Naive thymus-derived CD4-positive, alpha-beta T cell (primary cell): Measurements from ENCODE around the gene RGS18. TPM values are rescaled to one million over a fixed set of nuclear protein-coding genes. Genes with fewer than 3 reads are reported as not detected.
"Not testable (repeated sequence)": the region's sequence is repeated elsewhere in the genome, so short reads cannot be mapped to it uniquely, and the experiment has no call there.

Source experiments
- ATAC-seq: fragments of 150-1000 bp; cut with Tn5 transposase; 2 replicates; pipeline ENCODE4 v1.10.0; 2021; ENCODE audit warnings: mild to moderate bottlenecking, moderate library complexity
- CTCF ChIA-PET: fragments of 350-600 bp; sonication (Branson Sonifier 250); formaldehyde crosslinking; loops from one replicate; lab custom pipeline; 2021; ENCODE audit warnings: antibody characterized with exemption; lab: Charles Lee
- POLR2A ChIA-PET: fragments of 350-600 bp; sonication (Branson Sonifier 250); formaldehyde crosslinking; loops from one replicate; lab custom pipeline; 2021; ENCODE audit warnings: antibody characterized with exemption, inconsistent platforms; lab: Charles Lee
- DNase-seq, 9 donors: peaks; one replicate each; pipeline versions ENCODE4 v3.0.0 to v3.0.0-alpha.2; 2020 to 2022; ENCODE audit warnings: mixed read lengths in 1 of 9
- H3K27ac ChIP-seq: one replicate; pipeline ENCODE4 v1.7.0; 2013; ENCODE audit warnings: mild to moderate bottlenecking, low read depth, low read length, moderate library complexity
- H3K27me3 ChIP-seq, 2 donors: one replicate each; pipeline ENCODE4 v1.7.0; 2013; ENCODE audit warnings: low read length in 2 of 2, mild to moderate bottlenecking in 2 of 2, moderate library complexity in 2 of 2; ENCODE audit not compliant: control insufficient read depth in 2 of 2, insufficient read depth in 2 of 2
- H3K36me3 ChIP-seq, 3 experiments: 1 replicate in 2 of 3; 2 replicates in 1 of 3; pipeline ENCODE4 v1.7.0; 2013; ENCODE audit warnings: low read length in 3 of 3, mild to moderate bottlenecking in 3 of 3, moderate library complexity in 1 of 3; ENCODE audit not compliant: insufficient read depth in 3 of 3, control insufficient read depth in 2 of 3
- H3K4me1 ChIP-seq, 2 donors: one replicate each; pipeline ENCODE4 v1.7.0; 2013; ENCODE audit warnings: low read length in 2 of 2, mild to moderate bottlenecking in 2 of 2, moderate library complexity in 1 of 2; ENCODE audit not compliant: control insufficient read depth in 2 of 2, insufficient read depth in 2 of 2
- H3K4me3 ChIP-seq: 2 replicates; pipeline ENCODE4 v1.7.0; 2013; ENCODE audit warnings: mild to moderate bottlenecking, low read length
- H3K9me3 ChIP-seq, 3 experiments: 1 replicate in 2 of 3; 2 replicates in 1 of 3; pipeline ENCODE4 v1.7.0; 2013; ENCODE audit warnings: low read length in 3 of 3; ENCODE audit not compliant: control insufficient read depth in 2 of 3
- H3K27ac Mint-ChIP-seq, 9 donors: one replicate each; pipeline ENCODE4 v1.8.0; 2020 to 2022; ENCODE audit warnings: mixed read lengths in 9 of 9, mild to moderate bottlenecking in 8 of 9, moderate library complexity in 5 of 9, inconsistent platforms in 2 of 9
- H3K27me3 Mint-ChIP-seq, 5 donors: one replicate each; pipeline ENCODE4 v1.8.0; 2021 to 2022; ENCODE audit warnings: mixed read lengths in 5 of 5, mild to moderate bottlenecking in 1 of 5
- H3K36me3 Mint-ChIP-seq, 5 donors: one replicate each; pipeline ENCODE4 v1.8.0; 2020 to 2022; ENCODE audit warnings: mixed read lengths in 5 of 5, mild to moderate bottlenecking in 3 of 5, inconsistent platforms in 1 of 5
- H3K4me1 Mint-ChIP-seq, 7 donors: one replicate each; pipeline ENCODE4 v1.8.0; 2020 to 2022; ENCODE audit warnings: mixed read lengths in 7 of 7, mild to moderate bottlenecking in 3 of 7, inconsistent platforms in 1 of 7
- H3K4me3 Mint-ChIP-seq, 10 donors: one replicate each; pipeline ENCODE4 v1.8.0; 2020 to 2022; ENCODE audit warnings: mild to moderate bottlenecking in 10 of 10, mixed read lengths in 10 of 10, moderate library complexity in 6 of 10, inconsistent platforms in 2 of 10
- H3K9me3 Mint-ChIP-seq, 11 donors: one replicate each; pipeline ENCODE4 v1.8.0; 2020 to 2022; ENCODE audit warnings: mixed read lengths in 11 of 11, mild to moderate bottlenecking in 4 of 11, inconsistent platforms in 1 of 11, moderate library complexity in 1 of 11
- intact Hi-C, 2 donors: fragments of 100-400 bp; cut with micrococcal nuclease; formaldehyde crosslinking; loops; one replicate each; pipeline ENCODE4 v1.15.1; 2023
- polyA plus RNA-seq, 2 donors: library from polyadenylated mRNA; unstranded; fragments of 300-500 nt; fragmentation: Illumina TruSeq; gene quantifications; one replicate each; pipeline ENCODE4 v1.2.3, GENCODE V29; 2021
- total RNA-seq, 6 experiments: library from RNA in 5 of 6; stranded (reverse) in 5 of 6; gene quantifications; 1 replicate in 5 of 6; 2 replicates in 1 of 6; pipeline ENCODE4 v1.2.3 and lab custom pipeline; 2021 to 2026

RGS18 gene
- total and polyA plus RNA-seq, 7 experiments from 2014 or later, result 0.08 to 22.3 (median 0.53) TPM; not detected in 2

DNA sequence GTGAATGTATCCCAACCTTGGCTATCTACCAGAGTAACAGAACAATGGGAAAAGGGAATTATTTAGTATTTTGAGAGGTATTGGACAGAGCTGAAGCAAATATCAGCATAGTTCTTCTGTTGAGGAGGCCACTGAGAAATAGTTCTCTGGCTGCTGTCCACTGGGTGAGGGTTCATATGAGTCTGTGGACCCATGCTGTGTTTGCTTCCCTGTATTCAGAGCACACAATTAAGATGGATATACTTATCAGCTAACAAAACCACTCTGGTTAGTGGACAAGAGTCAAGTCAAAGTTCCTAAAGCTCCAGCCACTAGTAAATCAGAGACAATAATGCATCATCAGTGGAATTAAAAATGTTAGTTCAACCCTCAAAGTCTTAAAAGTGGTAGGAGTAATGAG lies 66.1 kb downstream of the RGS18 start:
- no peaks in the 10 kb centered on the region for H3K9me3 ChIP-seq
- ATAC-seq (no peak), DNase-seq (no peak)
- Mint-ChIP-seq H3K9me3 (peaks cover 0 to 11% (median 0%) of the 10 kb centered on the region in 11 donors), H3K27me3 (no peaks in the 10 kb centered on the region), H3K36me3 (no peaks in the 10 kb centered on the region), H3K4me3 (no peak overlapping the region), H3K4me1 (peaks cover 0 to 2% (median 0%) of the 10 kb centered on the region in 7 donors), H3K27ac (no peak overlapping the region)
- no peaks in the 10 kb centered on the region for H3K4me1 ChIP-seq
- no peak overlapping the region for H3K27ac ChIP-seq
- H3K4me3 ChIP-seq, result no peak overlapping the region
- no peaks in the 10 kb centered on the region for H3K27me3 ChIP-seq
- intact Hi-C loops, result no loop called here
- no peaks in the 10 kb centered on the region for H3K36me3 ChIP-seq
- ChIA-PET POLR2A (no interaction called here), CTCF (no interaction called here)

DNA sequence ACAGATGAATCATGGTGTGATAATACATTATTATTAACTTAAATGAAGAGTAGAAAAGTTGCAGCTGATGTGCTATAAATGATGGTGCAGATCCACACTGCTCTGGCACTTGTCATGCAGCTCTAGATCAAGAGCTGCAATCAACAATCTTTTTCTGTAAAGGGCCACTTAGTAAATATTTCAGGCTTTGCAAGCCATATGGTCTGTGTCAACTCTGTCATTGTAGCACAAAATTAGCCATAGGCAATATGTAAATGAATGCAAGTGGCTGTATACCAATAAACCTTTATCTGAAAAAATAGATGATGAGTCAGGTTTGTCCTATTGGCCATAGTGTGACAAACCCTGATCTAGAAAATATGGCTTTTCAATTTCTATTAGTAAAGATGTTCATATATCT lies 66.6 kb downstream of the RGS18 start:
- Histone ChIP-seq H3K27me3 (no peaks in the 10 kb centered on the region), H3K27ac (no peak overlapping the region), H3K9me3 (no peaks in the 10 kb centered on the region), H3K4me1 (no peaks in the 10 kb centered on the region), H3K4me3 (no peak overlapping the region), H3K36me3 (no peaks in the 10 kb centered on the region)
- H3K4me1 Mint-ChIP-seq, result peaks cover 0 to 2% (median 0%) of the 10 kb centered on the region in 7 donors
- ATAC-seq (no peak), DNase-seq (no peak)
- ChIA-PET CTCF (no interaction called here), POLR2A (no interaction called here)
- intact Hi-C loops, result no loop called here
- peaks cover 0 to 11% (median 0%) of the 10 kb centered on the region in 11 donors for H3K9me3 Mint-ChIP-seq
- H3K4me3 Mint-ChIP-seq, result no peak overlapping the region
- H3K27me3 Mint-ChIP-seq, result no peaks in the 10 kb centered on the region
- no peak overlapping the region for H3K27ac Mint-ChIP-seq
- no peaks in the 10 kb centered on the region for H3K36me3 Mint-ChIP-seq

DNA sequence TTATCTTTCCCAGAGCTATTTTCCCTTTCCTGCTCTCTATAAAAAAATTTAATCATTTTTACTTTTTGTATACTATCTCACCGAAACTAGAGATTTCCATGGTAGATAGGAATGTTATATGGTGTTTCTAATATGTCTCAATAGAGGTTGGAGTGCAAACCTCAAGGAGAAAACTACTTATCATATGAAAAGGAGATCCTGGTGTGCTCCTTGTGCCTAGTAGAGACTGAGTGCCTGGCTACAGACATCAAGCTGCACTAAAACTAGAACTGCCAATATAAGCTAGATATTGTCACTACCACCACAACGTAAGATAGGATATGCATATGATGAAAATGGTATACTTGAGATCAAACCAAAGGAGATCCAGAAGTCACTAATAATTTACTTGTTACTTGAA lies 67.0 kb downstream of the RGS18 start:
- ChIA-PET CTCF (no interaction called here), POLR2A (no interaction called here)
- H3K4me1 ChIP-seq, result no peaks in the 10 kb centered on the region
- intact Hi-C loops, result no loop called here
- no peaks in the 10 kb centered on the region for H3K9me3 ChIP-seq
- H3K4me3 Mint-ChIP-seq, result no peak overlapping the region
- no peaks in the 10 kb centered on the region for H3K27me3 Mint-ChIP-seq
- H3K9me3 Mint-ChIP-seq, result peaks cover 0 to 11% (median 0%) of the 10 kb centered on the region in 11 donors
- H3K27me3 ChIP-seq, result no peaks in the 10 kb centered on the region
- no peak for ATAC-seq
- no peak for DNase-seq
- H3K27ac Mint-ChIP-seq, result no peak overlapping the region
- H3K4me1 Mint-ChIP-seq, result peaks cover 0 to 2% (median 0%) of the 10 kb centered on the region in 7 donors
- H3K36me3 Mint-ChIP-seq, result no peaks in the 10 kb centered on the region
- H3K36me3 ChIP-seq, result no peaks in the 10 kb centered on the region
- H3K4me3 ChIP-seq, result no peak overlapping the region
- no peak overlapping the region for H3K27ac ChIP-seq

DNA sequence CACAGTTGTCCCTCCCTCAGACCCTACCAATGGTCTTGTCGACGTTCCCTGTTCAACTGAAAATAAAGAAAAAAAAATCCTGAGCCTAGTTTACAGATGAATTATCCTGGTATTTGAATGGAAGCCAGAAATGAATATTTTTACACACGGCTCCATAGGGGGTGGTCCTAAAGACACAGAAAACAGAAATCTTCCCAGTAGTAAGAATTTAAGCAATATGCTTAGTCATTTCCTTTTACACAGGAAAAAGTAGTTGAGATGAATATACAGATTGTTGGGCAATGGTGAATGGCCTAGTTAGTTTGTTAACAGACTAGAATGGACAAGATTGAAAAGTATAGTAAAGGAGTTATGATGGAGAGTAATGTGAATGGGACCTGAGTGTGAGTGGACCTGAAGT lies 67.4 kb downstream of the RGS18 start:
- Histone ChIP-seq H3K9me3 (no peaks in the 10 kb centered on the region), H3K36me3 (no peaks in the 10 kb centered on the region), H3K4me1 (no peaks in the 10 kb centered on the region), H3K27ac (no peak overlapping the region), H3K27me3 (no peaks in the 10 kb centered on the region), H3K4me3 (no peak overlapping the region)
- ChIA-PET CTCF (no interaction called here), POLR2A (no interaction called here)
- intact Hi-C loops, result no loop called here
- no peaks in the 10 kb centered on the region for H3K36me3 Mint-ChIP-seq
- ATAC-seq (no peak), DNase-seq (no peak)
- H3K27ac Mint-ChIP-seq, result no peak overlapping the region
- H3K9me3 Mint-ChIP-seq, result peaks cover 0 to 9% (median 0%) of the 10 kb centered on the region in 11 donors
- no peak overlapping the region for H3K4me3 Mint-ChIP-seq
- H3K4me1 Mint-ChIP-seq, result peaks cover 0 to 2% (median 0%) of the 10 kb centered on the region in 7 donors
- no peaks in the 10 kb centered on the region for H3K27me3 Mint-ChIP-seq

- no peaks in the 10 kb centered on the region for H3K27me3 Mint-ChIP-seq
- Histone ChIP-seq H3K4me1 (no peaks in the 10 kb centered on the region), H3K27me3 (no peaks in the 10 kb centered on the region), H3K4me3 (no peak overlapping the region), H3K27ac (no peak overlapping the region), H3K36me3 (no peaks in the 10 kb centered on the region), H3K9me3 (no peaks in the 10 kb centered on the region)
- ChIA-PET CTCF (no interaction called here), POLR2A (no interaction called here)
- ATAC-seq, result no peak
- no peak overlapping the region for H3K4me3 Mint-ChIP-seq
- intact Hi-C loops, result no loop called here
- H3K27ac Mint-ChIP-seq, result no peak overlapping the region
- H3K4me1 Mint-ChIP-seq, result peaks cover 0 to 2% (median 0%) of the 10 kb centered on the region in 7 donors
- H3K9me3 Mint-ChIP-seq, result peaks cover 0 to 9% (median 0%) of the 10 kb centered on the region in 11 donors
- H3K36me3 Mint-ChIP-seq, result no peaks in the 10 kb centered on the region
- DNase-seq, result no peak
These were observed 69.1 kb downstream of the RGS18 start for GRCh38 chr1:192227330-192227729.

- CTCF ChIA-PET, H3K4me1 ChIP-seq, H3K4me3 Mint-ChIP-seq, H3K27me3 ChIP-seq, H3K36me3 Mint-ChIP-seq, H3K27ac ChIP-seq, POLR2A ChIA-PET, ATAC-seq, H3K36me3 ChIP-seq, H3K9me3 ChIP-seq, H3K4me1 Mint-ChIP-seq, H3K27ac Mint-ChIP-seq, H3K4me3 ChIP-seq, H3K27me3 Mint-ChIP-seq, intact Hi-C loops, DNase-seq: not testable (repeated sequence)
- peaks cover 0 to 12% (median 0%) of the 10 kb centered on the region in 11 donors for H3K9me3 Mint-ChIP-seq
These were observed 69.7 kb downstream of the RGS18 start for GRCh38 chr1:192227980-192228379.

DNA sequence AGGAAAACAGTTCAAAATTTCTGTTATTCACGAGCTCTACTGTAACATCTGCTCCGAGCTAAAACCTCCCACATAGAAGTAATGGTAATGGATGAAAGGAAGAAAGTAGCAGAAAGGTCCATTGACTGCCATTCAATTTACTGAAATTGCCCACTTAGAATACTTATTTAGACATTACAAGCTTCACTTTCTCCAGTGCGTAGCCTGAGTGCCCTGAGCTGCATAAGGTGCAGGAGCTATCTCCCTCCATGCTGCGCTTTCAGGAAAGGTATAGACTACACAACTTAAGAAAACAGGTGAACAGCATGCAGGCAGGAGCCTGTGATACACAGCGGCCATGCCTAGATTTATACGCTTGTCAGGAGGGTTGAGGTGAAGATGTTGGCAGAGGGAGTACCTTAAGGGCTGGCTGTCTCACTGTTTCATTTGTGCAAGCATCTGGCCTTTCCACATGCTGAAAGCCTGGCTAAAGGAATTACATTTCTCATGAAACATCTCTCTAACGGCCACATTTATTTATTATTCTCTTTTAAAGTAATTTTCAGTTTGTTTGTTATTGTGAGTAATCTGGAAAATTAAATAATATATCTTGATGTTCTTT lies 74.7 kb downstream of the RGS18 start:
- no peak for ATAC-seq
- Mint-ChIP-seq H3K4me1 (no peaks in the 10 kb centered on the region), H3K27me3 (no peaks in the 10 kb centered on the region), H3K4me3 (no peak overlapping the region), H3K9me3 (peaks cover 0 to 10% (median 0%) of the 10 kb centered on the region in 11 donors), H3K36me3 (no peaks in the 10 kb centered on the region), H3K27ac (no peak overlapping the region)
- POLR2A ChIA-PET, result interaction anchor here (0.5 kb wide), 1 partner anchor 26 kb away, joined by 3 read pairs; no protein-coding TSS in a partner anchor
- H3K27ac ChIP-seq, result no peak overlapping the region
- H3K36me3 ChIP-seq, result no peaks in the 10 kb centered on the region
- intact Hi-C loops, result no loop called here
- CTCF ChIA-PET, result no interaction called here
- no peaks in the 10 kb centered on the region for H3K27me3 ChIP-seq
- H3K4me3 ChIP-seq, result no peak overlapping the region
- no peaks in the 10 kb centered on the region for H3K4me1 ChIP-seq
- no peak for DNase-seq
- no peaks in the 10 kb centered on the region for H3K9me3 ChIP-seq
